ENCODE results near the gene NRSN1.

The NRSN1 gene

DNA sequence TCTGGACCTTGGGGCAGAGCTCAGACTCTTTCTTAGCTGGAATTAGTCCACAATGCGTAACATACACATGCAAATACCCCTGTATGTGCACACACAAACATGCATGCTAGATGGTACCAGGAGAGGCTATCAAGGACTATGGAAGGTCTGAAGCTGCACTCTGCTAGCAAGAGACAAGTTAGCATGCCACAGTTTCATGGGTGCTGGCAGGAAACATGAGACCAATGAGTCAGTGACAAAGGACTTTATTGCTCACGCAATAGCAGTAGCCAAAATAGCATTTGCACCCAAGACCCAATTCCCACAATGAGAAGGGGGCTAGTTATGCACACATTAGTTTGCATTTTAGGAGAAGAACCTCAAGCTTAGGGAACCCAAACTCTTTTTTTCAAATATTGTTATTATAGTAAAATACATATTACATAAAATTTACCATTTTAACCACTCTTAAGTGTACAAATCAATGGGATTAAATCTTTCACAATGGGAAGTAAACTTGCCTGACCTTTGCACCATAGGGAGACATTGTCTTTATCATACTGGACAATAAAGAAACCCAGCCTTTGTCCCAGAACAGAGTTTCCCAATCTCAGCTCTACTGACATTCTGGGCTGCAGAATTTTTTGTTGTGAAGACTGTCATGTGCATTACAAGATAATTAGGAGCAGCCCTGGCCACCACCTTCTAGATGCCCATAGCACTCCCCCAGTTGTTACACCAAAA lies 69.1 kb downstream of the NRSN1 start:
- no peak overlapping the region for H3K27ac ChIP-seq (ENCODE audit: low read depth, low read length)
- no peak overlapping the region for H3K4me2 ChIP-seq (ENCODE audit: low read depth, low read length, poor library complexity, severe bottlenecking)
- no peaks in the 10 kb centered on the region for H3K9me3 ChIP-seq (ENCODE audit: insufficient read depth, low read length)
- no peaks in the 10 kb centered on the region for H3F3A ChIP-seq (ENCODE audit: insufficient read depth)
- H3K9ac ChIP-seq (ENCODE audit: low read length): no peak overlapping the region
- no peaks in the 10 kb centered on the region for H3K36me3 ChIP-seq (ENCODE audit: low read length)
- no peaks in the 10 kb centered on the region for H4K20me1 ChIP-seq (ENCODE audit: low read depth, low read length)
- no peaks in the 10 kb centered on the region for H3K27me3 ChIP-seq (ENCODE audit: low read length)
- H2AFZ ChIP-seq (ENCODE audit: low read depth, low read length, severe bottlenecking): no peak overlapping the region
- TF ChIP-seq, protein P1, sequence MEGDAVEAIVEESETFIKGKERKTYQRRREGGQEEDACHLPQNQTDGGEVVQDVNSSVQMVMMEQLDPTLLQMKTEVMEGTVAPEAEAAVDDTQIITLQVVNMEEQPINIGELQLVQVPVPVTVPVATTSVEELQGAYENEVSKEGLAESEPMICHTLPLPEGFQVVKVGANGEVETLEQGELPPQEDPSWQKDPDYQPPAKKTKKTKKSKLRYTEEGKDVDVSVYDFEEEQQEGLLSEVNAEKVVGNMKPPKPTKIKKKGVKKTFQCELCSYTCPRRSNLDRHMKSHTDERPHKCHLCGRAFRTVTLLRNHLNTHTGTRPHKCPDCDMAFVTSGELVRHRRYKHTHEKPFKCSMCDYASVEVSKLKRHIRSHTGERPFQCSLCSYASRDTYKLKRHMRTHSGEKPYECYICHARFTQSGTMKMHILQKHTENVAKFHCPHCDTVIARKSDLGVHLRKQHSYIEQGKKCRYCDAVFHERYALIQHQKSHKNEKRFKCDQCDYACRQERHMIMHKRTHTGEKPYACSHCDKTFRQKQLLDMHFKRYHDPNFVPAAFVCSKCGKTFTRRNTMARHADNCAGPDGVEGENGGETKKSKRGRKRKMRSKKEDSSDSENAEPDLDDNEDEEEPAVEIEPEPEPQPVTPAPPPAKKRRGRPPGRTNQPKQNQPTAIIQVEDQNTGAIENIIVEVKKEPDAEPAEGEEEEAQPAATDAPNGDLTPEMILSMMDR (IDR thresholded peaks at IDR 0.05; ENCODE audit: insufficient read depth, low read length, poor library complexity, severe bottlenecking): no peak
- no peaks in the 10 kb centered on the region for H3K9me2 ChIP-seq (replicated peaks; ENCODE audit: insufficient read depth, low read length)
- no peaks in the 10 kb centered on the region for H3K79me2 ChIP-seq (ENCODE audit: insufficient read depth, low read length)
- H3K4me3 ChIP-seq (ENCODE audit: insufficient read depth, low read length, poor library complexity, severe bottlenecking): no peak overlapping the region

DNA sequence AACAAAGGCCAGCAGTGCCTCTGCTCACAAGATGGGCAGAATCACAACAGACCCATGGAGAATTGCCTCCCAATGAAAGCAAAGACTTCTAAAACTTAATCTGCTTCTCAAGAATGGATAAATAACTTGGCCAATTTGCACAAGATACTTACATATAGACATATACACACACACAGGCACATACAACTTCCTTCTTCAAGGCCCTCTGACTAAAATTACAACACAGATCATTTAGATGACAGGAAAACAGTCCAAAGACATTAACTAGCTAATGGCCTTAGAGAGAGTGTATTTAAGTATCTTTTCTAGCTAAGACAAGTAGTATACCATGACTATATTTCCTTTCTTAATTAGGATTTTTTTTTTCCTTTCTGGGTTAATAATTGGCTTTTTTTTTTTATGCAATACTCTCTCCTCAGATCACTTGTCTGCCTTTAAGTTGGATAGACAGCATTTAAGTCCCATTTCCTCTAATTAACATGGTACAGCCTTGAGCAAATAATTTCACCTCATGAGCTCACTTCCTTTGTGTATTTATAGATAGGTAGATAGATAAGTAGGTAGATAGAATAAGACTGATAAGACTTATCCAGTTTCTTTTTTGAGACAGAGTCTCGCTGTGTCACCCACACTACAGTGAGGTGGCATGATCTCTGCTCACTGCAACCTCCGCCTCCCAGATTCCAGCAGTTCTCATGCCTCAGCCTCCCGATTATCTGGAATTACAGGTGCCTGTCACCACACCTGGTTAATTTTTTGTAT lies 70.0 kb downstream of the NRSN1 start:
- H3K9ac ChIP-seq (ENCODE audit: low read length): no peak overlapping the region
- no peaks in the 10 kb centered on the region for H3K79me2 ChIP-seq (ENCODE audit: insufficient read depth, low read length)
- H3K36me3 ChIP-seq (ENCODE audit: low read length): no peaks in the 10 kb centered on the region
- H2AFZ ChIP-seq (ENCODE audit: low read depth, low read length, severe bottlenecking): no peak overlapping the region
- no peak overlapping the region for H3K27ac ChIP-seq (ENCODE audit: low read depth, low read length)
- H3K27me3 ChIP-seq (ENCODE audit: low read length): no peaks in the 10 kb centered on the region
- H3K4me3 ChIP-seq (ENCODE audit: insufficient read depth, low read length, poor library complexity, severe bottlenecking): no peak overlapping the region
- no peaks in the 10 kb centered on the region for H3K9me2 ChIP-seq (replicated peaks; ENCODE audit: insufficient read depth, low read length)
- no peaks in the 10 kb centered on the region for H3K9me3 ChIP-seq (ENCODE audit: insufficient read depth, low read length)
- no peaks in the 10 kb centered on the region for H3F3A ChIP-seq (ENCODE audit: insufficient read depth)
- TF ChIP-seq, protein P1 (IDR thresholded peaks at IDR 0.05; ENCODE audit: insufficient read depth, low read length, poor library complexity, severe bottlenecking): no peak
- no peak for TF ChIP-seq EZH2phosphoT487 (conservative IDR thresholded peaks at IDR 0.05; ENCODE audit: low read length)
- no peak overlapping the region for H3K4me2 ChIP-seq (ENCODE audit: low read depth, low read length, poor library complexity, severe bottlenecking)
- H4K20me1 ChIP-seq (ENCODE audit: low read depth, low read length): no peaks in the 10 kb centered on the region
